D341Med (cell line): ENCODE measurements around the gene CISH.
A peak's percentile ranks its signal among the peaks of the same experiment; 100 is the strongest.

ENCODE experiments used
- DNase-seq: peaks from one replicate; pipeline ENCODE4 v3.0.0; 2012; ENCODE audit warnings: low spot score

CISH gene, protein sequence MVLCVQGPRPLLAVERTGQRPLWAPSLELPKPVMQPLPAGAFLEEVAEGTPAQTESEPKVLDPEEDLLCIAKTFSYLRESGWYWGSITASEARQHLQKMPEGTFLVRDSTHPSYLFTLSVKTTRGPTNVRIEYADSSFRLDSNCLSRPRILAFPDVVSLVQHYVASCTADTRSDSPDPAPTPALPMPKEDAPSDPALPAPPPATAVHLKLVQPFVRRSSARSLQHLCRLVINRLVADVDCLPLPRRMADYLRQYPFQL

DNA sequence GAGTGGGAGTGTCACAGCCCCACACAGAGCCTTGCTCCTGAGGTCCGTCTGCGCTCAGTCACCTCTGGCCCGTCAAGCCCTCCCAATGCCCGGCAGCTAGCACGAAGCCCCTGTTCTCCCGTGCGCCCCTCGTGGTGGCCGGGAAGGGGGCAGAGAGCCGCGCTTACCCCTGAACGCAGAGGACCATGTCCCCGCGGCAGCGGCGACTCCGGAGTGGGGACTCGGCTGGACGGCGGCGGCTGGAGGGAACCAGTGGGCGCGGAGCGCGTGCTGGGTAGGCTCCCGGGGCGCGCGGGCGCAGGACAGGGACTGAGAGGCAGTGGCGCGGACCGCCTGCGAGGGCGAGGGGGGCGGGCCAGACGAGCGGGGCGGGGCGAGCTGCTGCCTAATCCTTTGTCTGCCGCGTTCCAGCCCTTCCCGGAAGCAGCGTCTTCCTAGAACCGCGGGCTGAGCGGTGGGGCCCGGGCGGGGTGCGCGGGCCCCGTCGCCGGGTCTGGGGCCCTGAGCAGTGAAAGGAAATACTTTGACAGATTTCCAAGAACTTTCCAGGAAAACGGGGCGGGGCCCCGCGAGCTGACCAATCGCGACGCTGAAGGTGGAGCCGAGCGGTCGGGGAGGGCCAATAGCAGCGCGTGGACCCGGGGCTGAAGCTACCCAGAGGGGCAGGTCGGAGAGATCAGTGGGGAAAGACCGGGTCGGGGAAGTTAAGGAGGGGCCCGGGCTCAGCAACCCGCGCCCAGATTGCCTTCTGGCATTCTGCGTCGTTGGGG lies at the start of gene CISH:
Gene CISH, minus strand, starts transcription at position 311 of the 770 bp plus-strand sequence. Its CDS starts 124 bp downstream, at position 187.
- DNase-seq: peak; percentile 97

DNA sequence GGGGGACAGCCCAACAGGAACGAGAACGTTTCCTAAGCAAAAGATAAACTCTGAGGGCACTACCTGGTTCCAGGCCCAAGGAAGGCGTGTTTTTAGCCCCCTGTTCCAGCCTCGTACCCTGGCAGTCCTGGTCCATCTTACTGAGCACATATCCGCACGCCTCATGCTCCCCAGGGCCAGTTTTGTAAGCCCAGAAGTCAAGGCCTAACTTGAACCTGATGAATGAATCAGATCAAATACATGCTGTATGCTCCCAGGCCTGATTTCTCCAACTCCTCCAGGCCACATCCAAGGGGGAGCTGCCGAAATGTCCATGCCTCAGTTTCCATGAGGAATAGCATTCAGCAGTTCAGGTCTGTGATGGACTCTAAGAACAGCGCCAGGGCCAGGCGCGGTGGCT lies 48.8 kb upstream of the CISH start:
- no peak for DNase-seq

DNA sequence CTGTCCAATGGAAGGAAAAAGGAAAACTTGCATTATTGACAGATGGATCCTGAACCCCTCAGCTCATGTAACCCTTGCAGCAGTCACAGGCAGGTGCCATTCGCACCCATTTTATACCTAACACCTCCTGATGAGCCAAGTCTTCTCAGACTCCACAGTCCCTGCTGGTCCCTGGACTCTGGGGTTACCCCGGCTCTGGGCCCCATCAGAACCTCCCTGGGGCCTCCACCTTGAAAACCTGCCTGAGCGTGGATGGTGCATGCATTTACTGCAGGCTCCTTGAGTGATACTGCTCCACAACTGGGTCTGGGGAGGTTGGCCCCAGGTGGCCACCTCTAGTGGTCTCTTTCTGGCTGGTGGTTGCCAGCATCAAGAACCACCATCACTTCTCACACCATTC lies 47.3 kb upstream of the CISH start:
- DNase-seq: no peak

DNA sequence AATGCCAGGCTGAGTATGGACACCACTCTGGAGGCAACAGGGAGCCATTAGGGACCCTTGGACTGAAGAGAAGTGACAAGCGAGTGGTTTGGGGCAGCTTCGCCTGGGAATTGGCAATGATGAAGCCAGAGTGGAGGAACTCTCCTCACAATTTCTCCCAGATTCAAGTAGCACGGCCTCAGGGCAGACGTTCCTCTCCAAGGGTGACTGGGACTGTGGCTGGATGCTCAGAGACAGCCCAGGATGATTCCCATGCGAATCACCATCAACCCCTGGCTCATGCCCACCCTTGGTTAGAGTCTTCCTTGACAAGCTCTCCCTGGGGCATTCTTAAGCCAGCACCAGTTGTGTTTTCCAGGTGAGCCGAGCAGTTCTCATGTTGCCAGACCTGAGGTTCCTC lies 46.8 kb upstream of the CISH start:
- no peak for DNase-seq

DNA sequence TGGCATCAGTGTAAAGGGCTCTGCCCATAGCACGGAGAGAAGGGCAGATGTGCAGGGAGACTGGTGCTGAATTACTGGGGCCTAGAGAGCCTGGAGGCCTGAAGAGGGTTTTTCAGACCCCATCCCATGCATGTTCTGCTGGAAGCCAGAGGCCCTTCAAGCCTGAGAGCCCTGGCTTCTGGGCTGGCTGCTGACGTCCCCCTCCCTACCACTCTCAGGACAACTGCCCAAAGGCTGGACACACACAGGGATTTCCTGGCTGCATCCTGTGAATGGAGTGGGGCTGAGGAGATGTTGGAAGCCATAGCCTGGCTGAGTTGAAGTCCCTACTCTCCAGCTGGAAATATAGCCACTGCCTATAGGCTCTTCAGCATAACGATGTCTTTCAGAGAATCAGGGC lies 46.2 kb upstream of the CISH start:
- no peak for DNase-seq

DNA sequence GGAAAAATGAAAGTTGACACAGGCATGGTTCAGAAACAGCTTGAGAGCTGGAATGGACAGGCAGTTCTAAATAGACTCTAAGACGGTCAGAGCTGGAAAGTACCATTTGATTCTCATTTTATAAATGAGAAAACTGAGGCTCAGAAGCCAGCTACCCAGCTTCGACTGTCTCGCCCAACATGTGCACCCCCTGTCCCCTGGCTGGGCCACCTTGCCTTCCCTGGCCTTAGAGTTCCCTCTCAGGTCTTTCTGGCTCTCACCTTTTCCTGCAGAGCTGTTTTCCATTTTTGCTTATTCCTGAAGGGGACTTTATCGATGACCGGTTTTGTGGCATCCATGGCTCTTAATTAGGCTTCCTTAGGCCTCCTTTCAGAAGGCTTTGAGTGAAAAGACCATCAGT lies 45.8 kb upstream of the CISH start:
- DNase-seq: no peak

DNA sequence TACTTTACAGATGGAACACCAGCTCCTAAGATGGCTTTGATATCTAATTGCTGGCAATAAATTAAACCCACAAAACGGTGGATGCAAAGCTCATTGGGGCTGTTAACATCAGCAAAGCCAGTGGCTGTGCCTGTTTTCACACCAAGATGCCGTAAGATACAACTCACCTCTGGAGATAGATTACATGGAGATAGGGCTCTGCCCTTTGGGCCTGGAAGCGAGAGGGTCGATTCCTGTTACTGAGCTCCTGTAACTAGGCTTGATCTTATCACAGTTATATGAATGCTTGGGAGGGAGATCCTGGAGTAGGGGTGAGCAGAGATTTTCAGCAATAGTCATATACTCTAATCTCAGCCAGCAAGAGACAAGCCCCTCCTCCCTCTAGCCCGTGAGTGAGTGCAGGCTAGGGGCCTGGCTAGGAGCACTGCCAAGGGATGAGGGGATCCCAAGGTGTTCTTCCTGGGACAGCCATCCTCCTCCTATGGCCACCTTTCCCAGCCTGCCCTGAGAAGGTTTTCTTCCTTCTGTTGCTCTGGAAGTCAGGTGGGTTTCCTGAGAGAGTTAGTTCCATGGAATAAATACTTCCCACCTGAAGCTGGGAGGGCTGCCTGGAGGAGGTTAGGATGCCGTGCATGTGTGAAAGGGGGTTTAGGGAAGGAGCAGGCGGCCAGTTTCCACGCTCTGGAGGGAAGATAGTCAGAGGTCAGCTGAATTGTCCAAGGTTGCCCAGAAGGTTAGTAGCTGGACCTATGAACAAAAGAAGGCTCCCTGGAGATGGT lies 45.0 kb upstream of the CISH start:
- DNase-seq: no peak

DNA sequence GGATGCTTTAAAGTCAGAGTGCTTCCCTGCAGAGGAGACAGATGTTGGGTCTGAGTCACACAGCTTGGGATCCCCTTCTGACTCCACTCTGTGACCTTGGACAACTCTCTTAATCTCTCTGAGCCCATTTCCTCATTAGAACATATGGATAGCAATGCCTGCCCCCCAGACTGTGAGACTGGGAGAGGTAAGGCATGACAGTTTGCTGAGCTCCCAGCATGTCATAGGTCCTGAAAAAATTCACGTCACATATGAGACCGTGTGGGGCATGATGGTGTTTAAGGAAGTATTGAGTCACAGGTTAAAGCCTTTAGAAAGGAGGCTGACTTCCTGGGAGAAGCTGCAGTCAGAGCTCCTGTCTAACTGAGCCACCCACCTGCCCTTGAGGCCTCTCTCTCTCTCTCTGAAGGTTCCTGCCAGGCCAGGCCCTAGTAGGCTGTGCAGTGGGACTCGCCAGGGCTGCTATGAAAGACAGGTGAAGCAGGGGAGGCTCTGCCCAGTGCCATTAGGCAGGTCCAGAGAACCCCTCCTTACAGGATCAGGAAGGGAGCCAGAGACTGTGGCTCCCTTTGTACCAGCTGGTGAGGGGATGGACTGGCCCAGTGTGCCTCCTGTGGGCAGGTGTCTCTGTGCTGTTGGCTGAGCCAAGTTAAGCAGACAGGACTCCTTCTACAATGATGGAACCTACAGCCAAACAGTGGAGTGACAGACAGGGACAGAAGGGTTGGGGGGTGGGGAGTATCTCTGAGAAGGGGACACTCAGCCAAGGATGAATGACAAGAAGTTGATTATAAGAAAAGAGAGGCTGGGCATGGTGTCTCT lies 43.6 kb upstream of the CISH start:
- no peak for DNase-seq

DNA sequence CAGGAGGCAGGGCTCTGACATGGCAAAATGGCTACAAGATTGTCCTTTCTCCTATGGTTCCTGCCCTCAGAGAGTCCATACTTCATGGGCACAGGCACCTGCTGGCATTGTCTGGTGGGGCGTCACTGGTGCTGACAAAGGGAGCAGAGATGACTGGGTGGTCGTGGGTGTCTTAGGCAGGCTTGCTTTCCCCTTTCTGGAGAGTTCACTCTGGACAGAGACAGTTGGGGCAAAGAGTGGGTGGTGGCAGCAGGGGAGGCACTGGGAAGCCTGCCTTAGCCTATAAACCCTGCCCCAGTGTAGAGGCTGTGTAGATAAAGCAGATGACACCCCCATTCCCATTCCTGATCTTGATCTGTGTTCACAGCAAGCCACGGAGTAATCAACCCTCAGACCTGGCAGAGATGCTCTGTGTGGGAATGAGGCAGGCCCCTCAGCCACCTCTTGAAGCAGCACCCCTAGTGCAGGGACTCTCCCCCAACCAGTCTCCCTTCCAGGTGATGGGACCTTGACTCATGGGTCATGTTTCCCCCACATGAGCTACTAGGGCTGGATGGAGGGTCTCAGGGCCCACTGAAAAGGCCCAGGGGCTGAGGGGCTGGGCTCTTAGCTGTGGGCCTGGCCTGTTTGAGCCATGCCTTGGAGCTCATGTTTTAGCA lies 42.5 kb upstream of the CISH start:
- DNase-seq: no peak

DNA sequence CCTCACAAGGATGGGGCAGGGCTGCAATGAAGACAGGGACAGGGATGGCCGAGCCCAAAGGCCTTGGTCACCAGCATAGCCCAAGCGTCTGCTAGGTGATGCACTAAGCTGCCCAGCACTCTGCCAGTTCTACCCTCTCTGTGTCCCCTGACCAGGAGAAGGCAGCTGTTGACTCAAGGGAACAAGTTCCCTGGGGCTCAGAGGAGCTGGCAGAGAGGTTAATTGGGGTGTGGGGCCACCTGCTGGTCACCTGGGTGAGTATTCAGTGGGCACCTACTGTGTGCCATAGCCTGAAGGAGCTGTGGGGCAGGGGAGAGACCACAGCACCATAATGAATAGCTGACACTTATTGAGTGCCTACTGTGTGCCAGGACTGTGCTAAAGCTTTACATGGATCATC lies 41.1 kb upstream of the CISH start:
- DNase-seq: peak; percentile 49

DNA sequence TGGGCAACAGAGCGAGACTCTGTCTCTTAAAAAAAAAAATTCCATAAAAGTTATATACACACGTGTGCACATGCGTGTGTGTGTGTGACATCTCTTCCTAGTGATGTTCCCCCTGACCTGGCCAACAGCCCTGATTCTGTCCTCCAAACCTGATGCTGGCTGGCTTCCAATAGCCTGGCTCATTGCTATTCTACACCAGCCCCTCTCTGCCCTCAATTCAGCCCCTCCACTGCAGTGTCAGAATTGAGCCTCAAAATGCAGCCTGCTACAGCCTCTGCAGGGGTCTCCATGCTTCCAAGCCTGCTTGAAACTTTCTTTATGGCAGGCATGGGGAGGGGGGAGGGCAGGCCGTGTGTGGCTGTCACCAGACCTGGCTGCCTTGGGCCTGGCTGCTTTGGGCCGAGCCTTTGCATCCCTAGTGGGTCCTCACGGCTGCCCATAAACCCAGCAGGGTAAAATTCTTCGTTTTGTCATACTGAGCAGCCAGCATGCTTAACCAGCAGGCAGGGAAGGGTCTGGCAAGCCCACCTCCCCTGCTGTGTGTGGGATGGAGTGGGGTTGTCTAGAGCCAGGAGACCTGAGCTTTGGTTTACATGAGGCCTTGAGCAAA lies 40.5 kb upstream of the CISH start:
- DNase-seq: no peak

DNA sequence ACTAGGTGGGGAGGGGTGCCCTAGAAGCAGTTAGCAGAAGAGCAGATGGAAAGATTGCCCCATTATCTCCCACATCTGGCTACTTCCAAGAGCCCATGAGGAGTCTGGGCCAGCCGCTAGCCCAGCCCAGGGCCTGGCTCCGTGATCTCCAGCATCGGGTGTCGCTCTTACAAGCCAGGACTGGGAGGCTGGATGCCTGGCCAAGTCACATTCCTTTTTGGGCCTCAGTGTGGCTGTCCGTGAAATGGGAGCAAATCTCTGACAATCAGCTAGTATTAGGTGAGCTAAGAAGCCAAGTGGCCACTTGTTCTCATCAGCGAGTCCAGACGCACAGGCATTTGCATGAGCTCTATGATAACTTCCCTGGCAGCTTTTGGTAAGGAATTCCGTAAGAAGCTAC lies 39.9 kb upstream of the CISH start:
- no peak for DNase-seq

DNA sequence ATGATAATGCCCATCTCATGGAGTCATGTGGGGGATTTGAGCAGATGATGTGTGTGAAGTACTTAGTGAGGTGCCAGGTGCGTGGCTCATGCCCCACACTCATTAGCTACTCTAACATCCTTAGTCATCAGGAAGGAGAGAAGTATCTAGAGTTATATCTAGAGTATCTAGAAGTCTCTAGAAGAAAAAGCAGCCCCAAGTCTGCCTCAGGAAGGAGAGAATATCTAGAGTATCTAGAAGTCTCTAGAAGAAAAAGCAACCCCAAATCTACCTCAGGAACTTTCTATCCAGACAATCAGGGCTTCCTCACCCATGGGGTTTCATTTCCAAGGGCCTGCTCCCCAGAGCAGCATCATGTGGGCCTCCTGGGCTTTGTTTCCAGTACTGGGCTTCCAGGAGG lies 38.4 kb upstream of the CISH start:
- no peak for DNase-seq

DNA sequence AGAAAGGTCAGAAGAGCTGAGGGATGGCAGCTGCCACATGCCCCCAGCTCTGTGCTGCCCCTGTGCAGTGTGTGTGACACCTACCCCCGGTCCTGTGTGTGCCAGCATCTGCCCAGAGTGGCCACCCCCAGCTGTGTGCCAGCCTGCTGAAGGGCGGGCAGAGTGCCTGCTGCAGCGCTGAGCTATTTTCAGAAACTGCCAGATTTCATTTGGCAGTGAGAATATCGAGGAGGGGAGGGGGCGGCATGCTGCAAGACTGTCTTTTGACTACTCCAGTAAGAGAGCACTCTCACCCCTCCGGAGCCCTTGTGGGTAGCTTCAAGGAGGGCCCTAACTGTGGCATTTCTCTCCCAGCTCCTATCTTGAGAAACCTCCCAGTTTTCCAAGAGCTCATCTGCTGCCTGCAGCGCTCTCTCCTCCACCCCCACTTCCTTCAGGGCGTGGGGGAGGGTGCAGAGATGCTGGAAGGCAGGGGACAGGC lies 37.9 kb upstream of the CISH start:
- DNase-seq: no peak

DNA sequence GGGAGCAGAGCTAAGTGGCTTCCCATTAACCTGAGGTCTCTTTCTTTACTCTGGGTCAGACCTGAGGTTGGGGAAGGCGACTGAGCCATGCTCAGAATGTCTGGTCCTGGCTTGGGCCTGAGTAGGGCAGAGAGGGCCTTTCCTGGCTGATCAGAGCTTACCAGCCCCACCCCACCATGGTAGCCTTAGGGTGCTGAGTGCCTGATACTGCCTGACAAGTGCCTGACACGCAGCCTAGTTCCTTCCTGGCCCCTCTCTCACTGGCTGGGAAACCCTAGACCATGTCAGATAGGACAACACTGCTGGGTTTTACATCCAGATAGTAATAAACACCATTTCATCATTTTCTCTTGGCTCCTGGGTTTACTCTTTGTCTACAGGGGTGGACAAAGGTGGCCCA lies 37.4 kb upstream of the CISH start:
- no peak for DNase-seq

DNA sequence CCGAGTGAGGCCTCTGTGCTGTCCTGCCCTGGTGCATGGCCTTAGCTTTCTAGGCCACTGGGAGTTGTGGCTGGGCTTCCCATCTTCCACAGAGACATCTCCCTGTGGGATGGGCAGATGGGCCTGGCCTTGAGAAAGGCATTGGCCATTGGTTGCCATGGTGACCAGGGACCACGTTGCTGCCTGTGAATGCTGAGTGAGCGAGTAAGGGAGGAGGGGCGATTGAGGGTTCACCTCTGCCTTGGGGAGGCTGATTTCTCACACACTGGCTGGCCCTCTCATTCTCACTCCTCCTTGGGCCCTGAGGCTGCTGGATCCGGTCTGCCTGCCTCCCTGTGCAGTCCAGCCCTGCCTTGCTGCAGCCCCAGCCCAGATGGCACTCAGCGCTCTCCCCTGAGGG lies 36.7 kb upstream of the CISH start:
- no peak for DNase-seq

DNA sequence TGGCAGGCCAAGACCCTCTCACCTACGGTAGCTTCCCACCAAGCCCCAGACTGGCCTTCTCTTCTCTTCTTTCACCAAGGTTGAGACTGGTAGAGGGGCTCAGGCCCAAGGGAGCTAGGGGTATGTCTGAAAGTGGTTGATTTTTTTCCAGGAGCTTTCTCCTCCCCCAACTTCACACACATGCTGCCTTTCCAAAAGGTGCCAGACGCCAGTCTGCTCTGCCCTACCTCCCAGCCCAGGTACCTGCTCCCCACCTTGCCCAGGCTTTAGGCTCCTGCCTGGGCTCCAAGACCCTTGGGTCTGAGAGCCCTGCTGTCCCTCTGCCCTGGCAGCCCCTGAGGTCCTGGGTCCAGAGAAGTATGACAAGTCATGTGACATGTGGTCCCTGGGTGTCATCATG lies 33.8 kb upstream of the CISH start:
- DNase-seq: no peak

DNA sequence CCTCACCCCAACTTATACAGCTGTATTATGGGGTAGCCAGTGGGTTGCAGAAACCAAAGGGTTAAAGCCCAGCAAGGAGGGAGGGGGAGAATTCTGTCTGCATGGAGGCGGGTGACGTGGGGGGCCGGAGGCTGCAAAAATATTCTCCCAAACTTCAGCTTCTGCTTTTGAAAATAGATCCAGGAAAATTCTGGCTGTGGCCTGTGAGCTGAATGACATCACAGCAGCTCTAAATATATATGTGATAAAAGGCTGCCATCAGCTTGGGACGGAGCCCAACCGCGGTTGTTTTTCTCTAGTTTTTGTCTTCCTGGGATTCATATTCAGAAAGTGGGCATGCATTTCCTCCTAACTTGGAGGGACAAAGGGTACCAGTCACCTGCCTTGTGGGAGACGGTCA lies 33.0 kb upstream of the CISH start:
- DNase-seq: no peak

DNA sequence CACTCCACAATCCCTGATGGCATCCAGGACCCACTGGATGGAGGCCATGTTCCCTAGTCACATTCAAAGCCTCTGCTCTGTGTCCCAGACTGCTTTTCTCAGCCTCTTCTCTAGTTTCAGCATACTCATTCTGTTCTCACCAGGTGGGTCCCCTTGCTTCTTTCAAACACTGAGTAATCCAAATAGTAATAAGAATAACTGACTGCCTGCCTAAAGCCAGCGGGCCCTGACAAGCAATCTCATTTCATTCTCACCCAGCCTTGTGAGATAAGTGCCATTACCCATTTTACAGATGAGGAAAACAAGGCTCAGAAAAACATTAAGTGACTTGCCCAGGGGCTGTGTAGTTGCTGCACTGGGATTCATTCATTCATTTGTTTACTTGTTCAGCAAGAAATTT lies 30.8 kb upstream of the CISH start:
- no peak for DNase-seq

DNA sequence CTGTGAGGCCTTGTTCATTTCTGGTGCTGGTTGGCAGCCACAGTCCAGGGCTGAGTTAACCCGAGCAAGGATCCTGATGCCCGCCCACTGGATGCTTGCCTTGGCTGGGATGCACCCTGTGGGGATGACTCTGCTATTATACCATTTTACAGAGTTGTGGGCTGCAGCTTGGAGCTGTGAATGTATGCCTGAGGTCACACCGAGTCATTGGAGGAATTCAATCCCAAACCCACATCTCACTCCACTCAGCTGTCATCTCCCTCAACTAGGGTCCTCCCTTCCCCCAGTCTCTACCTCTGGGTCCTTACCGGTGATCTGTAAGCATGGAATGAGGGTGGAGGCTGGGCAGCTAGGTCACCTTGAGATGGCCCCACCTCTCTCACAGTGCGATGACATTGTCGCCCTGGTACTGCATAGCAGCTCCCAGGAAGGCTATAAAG lies 27.5 kb upstream of the CISH start:
- DNase-seq: no peak

DNA sequence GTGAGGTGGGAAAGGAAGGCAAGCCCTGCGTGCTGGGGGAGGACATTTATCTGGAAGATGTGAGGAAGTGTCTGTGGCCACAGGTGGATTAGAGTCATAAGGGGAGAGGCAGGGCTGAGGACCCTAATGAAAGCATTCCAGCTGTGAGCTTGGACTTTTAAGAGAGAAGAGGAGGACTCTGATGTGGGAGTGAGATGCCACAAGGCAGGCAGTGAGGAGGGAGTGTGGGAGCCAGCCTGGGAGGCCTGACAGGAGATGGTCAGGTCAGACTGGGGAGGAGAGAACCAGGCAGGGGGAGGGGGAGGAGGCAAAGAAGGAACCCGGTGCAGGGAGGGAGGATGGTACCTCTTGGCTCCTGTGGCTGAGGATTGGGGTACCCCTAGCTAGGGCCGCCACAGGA lies 26.4 kb upstream of the CISH start:
- no peak for DNase-seq
